Inferior parietal cortex (tissue), 1 donor: Measurements from ENCODE around the gene CR1L.
"Not testable (repeated sequence)": the region's sequence is repeated elsewhere in the genome, so short reads cannot be mapped to it uniquely, and the experiment has no call there.

Experiments used
- DNase-seq: peaks from one replicate; pipeline ENCODE4 v3.0.0-alpha.2; 2016; ENCODE audit errors: extremely low spot score

The CR1L gene

DNA sequence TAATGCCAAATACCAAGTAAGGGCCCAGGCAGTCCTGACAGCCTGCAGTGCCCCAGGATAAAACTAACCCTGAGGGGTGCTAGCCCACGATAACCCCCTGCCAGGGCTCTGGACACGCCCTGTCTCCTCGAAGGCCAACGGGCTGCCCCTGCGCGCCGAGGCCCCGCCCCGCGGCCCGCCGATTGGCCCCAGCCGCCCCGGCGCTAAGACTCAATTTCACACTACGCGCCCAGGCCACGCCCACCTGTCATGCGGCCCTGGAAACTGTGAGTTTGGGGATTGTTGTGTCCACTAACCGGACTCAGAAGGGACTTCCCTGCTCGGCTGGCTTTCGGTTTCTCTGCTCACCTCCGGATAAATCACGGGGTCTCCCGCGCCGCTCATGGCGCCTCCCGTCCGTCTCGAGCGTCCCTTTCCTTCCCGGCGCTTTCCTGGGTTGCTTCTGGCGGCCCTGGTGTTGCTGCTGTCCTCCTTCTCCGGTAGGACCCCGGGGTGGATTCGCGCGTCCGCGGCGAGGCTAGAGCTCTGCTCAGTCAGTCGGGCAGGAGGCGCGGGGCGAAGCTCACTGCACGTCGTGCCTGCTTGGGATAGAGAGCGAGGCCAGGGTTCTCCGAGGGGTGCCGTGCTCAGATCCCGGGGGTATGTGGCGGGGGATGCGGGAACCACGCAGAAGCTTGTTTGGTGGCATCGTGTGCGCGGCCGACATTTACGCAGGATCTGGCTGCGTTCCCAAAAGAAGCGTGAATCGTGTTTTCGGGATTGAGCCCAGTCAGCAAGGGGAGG, at the start of gene CR1L:
Gene CR1L, plus strand, starts transcription at position 282 of the 783 bp plus-strand sequence. Its CDS starts 101 bp downstream, at position 383.
- DNase-seq, result peak; percentile 82

DNA sequence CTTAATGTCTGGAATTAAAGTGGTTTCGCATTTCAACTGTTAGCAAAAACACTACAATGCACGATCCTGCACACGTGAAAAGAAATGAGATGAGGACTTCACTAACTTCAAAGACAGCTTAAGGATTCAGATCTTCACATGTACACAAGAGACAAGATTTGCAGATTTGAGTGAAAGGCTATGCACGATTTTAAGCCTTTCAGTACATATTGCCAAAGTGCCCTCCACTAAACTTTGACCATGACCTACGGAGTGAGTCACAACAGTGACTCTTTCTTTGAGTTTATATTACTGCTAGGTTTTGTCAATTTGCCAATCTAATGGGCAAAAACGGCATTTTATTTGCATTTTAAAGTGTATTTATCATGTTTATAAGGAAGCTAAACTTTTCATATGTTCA, 41.2 kb upstream of the CR1L start:
- no peak for DNase-seq

DNA sequence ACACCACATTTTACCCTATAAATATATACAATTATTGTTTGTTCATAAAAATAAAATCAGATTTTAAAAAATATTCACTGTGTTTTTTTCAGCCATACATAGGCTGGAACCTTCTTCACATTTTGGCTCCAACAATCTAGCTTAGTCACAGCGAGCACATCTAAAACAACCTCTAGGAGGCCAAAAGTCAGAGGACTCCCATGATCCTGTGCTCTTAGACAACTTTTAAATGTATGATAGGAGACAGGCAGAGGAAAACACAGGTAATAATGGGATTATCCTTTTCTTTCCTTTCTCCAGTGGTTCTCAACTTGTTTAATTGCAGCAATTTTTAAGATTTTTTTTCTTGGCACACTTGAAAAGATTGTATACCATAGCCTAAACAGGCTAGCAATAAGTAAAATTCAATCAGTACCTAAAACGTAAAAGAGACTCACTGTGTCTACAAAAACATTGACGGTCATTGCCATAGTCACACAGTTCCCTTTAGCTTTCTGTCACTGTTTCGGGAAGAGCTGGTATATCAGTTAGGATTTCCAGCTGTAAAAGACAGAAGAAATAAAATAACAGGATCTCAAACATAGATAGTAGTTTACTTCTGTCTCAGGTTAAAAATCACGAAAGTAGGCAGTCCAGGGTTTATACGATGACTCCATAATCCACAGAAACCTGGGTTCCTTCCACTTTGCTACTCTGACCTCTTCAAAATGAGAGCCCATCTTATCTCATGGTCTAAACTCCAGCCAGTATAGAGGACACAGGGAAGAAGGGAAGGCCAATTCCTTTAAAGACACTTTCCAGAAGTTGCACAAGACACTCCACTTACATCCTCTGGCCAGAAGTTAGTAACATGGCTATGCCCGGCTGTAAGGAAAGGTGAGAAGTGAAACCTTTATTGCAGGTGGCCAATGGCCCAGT, 39.2 kb upstream of the CR1L start:
- DNase-seq, result no peak

DNA sequence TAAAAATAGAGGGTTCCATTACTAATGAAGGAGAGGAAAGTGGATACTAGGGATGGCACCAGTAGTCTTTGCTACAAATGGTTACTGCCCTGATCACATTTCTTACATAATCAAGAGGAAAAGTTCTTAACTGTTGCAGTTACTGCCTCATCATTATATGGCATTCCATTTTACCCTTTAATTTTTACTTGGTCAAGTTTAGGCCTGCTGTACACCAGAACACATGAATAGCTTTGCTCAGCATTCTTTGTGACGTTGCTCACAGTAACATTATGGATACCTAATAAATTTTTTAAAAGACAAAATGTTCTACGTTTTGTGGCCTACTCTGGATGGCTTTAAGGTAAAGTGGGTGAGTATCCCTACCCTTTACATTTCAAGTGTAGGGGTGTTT, 38.6 kb upstream of the CR1L start:
- no peak for DNase-seq

DNA sequence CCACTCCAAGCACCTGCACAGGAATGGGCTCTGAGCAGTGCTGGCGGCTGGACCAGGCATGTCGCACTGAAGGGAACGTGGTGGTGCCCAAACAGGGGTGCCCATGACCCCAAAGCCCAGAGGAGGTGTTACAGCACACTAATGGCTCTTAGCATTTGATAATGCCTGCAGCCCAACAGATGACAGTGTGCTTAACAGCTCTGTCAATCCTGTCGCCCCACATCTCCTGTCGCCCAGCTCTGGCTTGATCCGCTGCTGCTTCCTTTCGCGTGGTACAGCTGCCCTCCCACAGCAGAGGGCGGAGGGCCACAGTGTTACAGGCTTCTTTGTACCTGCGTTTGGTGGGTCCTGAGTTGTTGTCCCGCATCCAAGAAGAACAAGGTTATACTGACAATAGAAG, 32.2 kb upstream of the CR1L start:
- no peak for DNase-seq

DNA sequence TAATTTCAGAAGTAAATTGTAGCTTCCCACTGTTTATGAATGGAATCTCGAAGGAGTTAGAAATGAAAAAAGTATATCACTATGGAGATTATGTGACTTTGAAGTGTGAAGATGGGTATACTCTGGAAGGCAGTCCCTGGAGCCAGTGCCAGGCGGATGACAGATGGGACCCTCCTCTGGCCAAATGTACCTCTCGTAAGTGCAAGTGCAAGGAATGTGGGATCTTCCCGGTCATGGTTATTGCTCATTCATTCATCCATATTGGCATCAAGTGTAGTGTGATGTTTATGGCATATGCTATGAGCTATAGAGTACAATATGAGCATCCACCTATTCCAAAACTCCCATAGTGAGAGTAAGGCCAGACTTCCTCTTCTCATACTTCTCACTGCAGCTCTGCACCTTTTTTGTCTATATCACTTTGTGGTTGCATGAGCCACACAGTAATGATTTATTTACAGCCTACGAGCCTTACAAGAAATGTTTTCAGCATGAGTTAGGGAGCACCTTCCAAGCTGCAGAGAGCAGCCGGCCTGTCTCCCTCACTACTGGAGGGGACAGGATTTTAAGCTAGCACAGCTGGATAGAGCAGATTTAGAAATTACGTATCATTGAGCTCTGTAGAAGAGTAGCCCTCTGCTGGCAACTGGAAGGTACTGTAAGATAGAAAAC, 24.9 kb upstream of the CR1L start:
- DNase-seq, result peak; percentile 78

DNA sequence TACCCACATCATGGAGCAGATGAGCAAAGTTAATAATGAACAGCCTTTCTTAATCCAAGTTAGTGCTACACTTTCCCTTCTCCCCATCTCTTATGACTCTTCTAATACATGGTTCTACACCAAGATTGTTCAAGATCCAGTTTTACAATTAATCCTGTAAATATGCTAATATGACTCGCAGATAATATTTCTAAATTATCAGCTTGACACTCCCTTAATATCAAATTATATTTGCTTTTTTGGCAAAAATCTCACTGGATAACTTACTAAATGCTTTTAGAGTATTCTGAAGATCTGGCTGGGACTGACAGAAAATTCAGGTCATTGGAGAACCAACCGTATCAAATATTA, 24.4 kb upstream of the CR1L start:
- DNase-seq, result no peak

DNA sequence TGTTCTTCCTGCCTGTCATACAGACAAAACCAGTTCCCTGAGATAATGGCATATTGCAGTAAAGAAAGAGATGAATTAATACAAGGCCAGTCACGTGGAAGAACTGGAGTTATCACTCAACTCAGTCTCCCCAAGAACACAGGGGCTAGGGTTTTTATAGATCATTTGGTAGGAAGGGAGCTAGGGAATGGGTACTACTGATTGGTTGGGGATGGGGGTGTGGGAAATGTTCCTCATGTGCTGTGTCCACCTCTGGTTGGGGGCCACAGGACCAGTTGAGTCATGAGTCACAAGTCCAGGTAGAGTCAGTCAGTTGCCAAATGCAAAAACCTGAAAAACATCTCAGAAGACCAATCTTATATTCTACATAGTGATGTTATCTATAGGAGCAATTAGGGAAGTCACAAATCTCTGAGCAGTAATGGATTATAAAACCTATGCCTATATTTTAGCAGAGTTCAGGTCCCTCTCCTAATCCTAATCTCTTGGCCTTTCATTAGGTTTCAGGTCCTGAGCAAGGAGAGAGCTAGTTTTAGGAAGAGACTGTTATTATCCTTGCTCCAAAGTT, 19.3 kb upstream of the CR1L start:
- not testable (repeated sequence) for DNase-seq

DNA sequence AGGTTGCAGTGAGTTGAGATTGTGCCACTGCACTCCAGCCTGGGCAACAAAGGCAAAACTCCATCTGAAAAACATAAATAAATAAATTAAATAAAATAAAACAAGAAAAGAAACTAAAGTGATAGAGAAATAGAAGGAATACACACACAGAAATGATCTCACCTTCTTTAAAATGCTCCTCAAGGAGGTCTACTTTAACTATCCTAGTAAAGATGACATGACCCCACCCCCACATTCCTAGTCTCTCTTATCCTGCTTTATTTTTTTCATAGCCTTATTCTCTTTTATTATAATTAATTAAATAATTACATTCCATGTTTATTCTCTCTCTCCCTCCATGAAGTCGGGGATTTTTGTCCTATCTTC, 18.0 kb upstream of the CR1L start:
- no peak for DNase-seq

DNA sequence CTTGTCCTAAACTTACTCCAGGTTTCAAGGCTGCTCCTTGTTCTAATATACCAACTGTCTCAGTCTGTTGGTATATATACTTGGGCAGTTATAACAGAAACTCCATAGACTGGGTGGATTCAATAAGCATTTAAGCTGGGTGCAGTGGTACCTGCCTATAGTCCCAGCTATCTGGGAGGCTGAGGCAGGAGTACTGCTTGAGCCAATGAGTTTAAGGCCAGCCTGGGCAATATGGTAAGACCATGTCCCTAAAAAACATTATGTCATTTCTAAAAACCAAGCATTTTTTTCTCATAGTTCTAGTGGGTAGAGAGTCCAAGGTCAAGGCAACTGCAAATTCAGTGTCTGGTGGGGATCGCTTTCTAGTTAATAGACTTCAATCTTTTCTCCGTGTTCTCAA, 17.4 kb upstream of the CR1L start:
- no peak for DNase-seq

DNA sequence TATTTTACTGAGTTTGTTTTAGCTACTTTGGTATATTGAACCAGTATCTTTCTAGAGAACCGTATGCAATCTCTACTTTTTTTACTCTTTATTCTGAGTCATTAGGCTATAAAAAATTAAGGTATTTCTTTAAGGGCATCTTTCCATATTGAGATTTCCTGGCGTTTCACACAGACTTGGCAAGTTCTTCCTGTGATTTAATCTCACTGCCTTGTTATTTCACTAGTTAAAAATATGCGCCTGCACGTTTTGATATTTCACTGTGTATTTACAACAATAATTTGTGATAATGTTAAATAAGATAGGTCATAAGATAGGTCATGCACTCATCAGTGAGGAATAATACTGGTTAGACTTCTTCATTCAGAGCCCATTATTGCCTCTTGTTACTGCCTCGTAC, 16.2 kb upstream of the CR1L start:
- DNase-seq, result no peak

DNA sequence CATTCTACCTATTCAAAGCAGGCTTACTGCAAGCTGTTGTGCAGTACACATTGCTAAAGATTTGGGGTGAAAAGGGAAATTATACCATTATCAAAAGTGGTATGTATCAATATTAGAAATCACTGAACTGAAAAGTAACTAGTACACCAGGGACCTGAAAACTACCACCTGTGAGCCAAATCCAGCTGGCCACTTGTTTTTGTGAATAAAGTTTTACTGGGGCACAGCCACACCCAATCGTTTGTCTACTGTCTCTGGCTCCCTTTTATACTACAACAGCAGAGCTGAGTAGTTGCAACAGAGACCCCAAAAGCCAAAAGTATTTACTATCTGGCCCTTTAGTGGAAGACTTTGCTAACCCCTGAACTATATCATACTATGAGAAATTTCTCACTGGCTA, 13.8 kb upstream of the CR1L start:
- DNase-seq, result no peak

DNA sequence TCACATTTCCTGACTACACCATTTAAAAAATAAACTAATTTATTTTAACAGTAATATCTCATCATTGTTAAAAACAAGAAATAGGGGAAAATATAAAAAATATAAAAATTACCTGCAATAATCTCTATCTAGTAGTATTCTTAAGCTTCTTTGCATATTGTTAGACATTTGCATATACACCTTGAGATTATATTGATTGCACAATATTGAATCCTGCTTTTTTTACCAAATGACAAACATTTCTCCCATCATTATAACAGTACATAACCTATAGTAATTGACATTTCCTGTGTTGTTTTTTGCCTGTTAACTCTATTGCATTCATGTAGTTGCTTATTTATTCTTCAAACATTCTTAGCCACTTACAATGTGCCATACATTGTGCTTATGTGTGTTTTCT, 11.7 kb upstream of the CR1L start:
- no peak for DNase-seq

DNA sequence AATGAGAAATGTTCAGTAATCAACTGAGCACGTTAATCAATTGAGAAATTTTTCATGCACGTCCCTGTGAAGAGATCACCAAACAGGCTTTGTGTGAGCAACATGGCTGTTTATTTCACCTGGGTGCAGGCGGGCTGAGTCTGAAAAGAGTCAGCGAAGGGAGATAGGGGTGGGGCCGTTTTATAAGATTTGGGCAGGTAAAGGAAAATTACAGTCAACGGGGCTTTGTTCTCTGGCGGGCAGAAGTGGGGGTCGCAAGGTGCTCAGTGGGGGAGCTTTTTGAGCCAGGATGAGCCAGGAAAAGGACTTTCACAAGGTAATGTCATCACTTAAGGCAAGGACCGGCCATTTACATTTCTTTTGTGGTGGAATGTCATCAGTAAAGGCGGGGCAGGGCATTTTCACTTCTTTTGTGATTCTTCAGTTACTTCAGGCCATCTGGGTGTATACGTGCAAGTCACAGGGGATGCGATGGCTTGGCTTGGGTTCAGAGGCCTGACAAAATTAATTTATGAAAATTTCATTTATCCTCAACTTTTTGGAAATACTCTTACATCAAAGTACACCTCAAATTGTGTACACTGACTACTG, 11.1 kb upstream of the CR1L start:
- DNase-seq, result not testable (repeated sequence)

DNA sequence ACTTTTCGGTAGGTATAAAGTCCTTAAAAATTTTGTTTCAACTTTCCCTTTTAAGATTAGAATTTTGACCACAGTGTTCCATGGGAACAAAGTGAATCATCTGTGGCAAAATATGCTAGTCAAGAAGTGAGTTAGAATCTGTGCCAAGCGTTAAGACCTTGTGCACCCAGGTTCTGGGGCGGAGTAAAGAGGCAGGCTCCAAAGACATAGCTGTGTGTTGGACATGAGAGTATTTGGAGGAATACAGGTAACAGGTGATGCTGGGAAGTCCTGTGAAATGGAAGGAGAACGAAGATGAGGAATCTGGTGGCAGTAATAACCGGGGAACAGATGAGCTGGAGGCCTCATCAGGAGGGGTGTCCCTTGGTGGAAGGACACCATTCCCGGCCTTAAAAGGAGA, 10.6 kb upstream of the CR1L start:
- not testable (repeated sequence) for DNase-seq

DNA sequence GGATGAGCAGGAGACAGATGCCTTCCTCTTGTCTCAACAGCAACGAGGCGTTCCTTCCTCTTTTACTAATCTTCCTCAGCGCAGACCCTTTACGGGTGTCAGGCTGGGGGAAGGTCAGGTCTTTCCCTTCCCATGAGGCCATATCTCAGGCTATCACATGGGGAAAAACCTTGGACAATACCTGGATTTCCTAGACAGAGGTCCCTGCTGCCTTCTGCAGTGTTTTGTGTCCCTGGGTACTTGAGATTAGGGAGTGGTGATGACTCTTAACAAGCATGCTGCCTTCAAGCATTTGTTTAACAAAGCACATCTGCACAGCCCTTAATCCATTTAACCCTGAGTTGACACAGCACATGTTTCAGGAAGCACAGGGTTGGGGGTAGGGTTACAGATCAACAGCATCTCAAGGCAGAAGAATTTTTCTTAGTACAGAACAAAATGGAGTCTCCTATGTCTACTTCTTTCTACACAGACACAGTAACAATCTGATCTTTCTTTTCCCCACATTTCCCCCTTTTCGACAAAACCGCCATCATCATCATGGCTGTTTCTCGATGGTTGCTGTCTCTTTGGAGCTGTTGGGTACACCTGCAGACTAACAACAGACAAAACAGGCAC, 9.3 kb upstream of the CR1L start:
- peak; percentile 16 for DNase-seq

DNA sequence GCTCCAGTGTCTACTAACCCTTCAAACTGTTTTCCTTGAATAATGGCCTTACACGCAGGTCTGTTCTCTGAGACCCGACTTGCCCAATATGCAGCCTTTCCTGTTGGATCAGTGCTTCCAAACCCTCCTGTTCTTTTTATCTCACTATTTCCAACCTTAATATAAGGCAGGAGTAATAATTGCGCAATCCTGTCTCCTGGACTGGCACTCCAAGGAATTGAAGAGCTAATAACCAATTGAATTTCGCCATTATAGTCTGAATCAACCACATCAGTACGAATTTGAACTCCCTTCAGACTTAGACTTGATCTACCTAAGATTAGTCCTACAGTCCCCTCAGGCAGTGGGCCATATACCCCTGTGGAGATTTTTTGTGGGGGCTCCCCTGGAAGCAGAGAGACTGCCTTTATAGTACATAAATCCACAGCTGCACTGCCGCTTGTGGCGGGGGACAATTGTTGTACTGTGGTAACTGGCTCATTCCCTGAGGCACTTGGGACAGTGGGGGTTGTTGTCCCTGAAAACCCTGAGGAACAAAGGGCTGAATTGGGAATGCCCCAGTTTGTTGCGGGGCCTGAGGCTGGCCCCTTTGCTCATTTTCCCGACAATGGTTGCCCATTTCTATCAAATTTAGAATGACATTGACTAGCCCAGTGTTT, 6.3 kb upstream of the CR1L start:
- DNase-seq, result not testable (repeated sequence)

DNA sequence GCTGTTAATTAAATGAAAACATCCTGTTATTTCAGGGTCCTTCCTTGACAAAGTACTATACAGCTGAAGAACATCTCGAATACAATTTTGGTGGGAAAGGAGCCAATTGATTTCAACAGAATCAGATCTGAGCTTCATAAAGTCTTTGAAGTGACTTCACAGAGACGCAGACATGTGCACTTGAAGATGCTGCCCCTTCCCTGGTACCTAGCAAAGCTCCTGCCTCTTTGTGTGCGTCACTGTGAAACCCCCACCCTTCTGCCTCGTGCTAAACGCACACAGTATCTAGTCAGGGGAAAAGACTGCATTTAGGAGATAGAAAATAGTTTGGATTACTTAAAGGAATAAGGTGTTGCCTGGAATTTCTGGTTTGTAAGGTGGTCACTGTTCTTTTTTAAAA, 5.6 kb upstream of the CR1L start:
- not testable (repeated sequence) for DNase-seq

DNA sequence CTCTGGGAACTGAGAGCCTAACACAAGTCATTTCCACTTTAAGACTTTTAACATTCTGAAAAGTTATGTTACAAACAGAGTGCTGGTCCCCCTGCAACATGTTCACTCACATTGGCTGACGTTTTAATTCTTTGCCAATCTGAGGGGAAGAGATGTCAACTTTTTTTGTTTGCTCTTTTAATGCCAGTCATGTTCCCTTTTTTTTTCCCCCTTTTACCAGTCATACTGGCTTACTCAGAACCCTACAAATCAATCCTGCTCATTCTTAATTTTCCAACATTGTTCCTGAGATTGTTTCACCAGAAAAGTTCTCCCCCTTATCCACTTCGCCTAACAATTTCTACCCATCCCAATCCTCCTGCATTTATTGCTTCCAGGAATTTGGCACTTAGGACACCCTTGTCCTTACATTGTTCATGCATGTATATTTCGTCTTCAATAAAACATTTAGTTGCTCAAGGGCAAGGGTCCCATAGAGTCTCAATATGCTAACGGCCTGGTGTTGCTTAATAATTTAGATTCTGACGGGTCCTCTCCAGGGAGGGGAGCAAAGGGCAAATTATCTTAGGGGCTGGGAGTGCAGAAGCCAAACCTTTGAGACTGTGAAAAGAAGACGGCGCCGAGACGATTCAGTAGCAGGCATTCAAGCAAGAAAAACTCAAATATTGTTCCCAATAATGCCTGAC, 624 bp upstream of the CR1L start:
- no peak for DNase-seq

DNA sequence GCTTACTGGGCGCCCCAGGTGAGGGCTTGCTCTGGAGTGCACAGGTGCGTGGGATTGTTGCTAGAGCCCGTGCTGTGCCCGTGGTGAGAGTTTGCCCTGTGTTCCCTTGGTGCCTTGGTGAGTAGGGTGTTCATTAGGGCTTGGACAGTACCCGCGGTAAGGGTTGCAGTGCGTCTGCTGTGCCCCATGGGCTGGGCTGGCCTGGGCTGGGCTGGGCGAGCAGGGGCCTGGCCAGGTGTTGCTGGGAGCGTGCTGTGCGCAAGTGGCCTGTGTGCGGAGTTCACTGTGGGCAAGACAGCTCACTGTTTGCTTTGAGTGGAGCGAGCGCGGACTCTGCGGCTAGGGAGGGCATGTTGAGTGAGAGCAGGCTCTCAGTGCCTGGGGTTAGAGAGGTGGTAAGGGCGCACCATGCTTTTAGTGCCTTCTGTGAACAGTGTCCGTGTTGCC, 725 bp downstream of the CR1L start:
- DNase-seq, result no peak
